ENCODE measurements around the gene CTNND2.
"Not testable (repeated sequence)": the region's sequence is repeated elsewhere in the genome, so short reads cannot be mapped to it uniquely, and the experiment has no call there.

The CTNND2 gene

GRCh38 chr5:11069041-11069440, 835.2 kb downstream of the CTNND2 start:
- no peak for DNase-seq

GRCh38 chr5:11065723-11066122, 838.5 kb downstream of the CTNND2 start:
- not testable (repeated sequence) for DNase-seq

GRCh38 chr5:11064763-11065450, 839.3 kb downstream of the CTNND2 start:
- no peak for DNase-seq

GRCh38 chr5:11062397-11062796, 841.8 kb downstream of the CTNND2 start:
- peak; percentile 37 for DNase-seq

GRCh38 chr5:11056560-11056959, 847.7 kb downstream of the CTNND2 start:
- DNase-seq = no peak

- DNase-seq = no peak
Observed at GRCh38 chr5:11054014-11054413, 850.2 kb downstream of the CTNND2 start.

- DNase-seq = no peak
Observed at GRCh38 chr5:11052871-11053270, 851.4 kb downstream of the CTNND2 start.

GRCh38 chr5:11050596-11051304, 853.5 kb downstream of the CTNND2 start:
- peak; percentile 70 for DNase-seq

GRCh38 chr5:11048760-11049159, 855.5 kb downstream of the CTNND2 start:
- peak; percentile 16 for DNase-seq

GRCh38 chr5:11047625-11048024, 856.6 kb downstream of the CTNND2 start:
- DNase-seq = no peak

- no peak for DNase-seq
Observed at GRCh38 chr5:11047030-11047429, 857.2 kb downstream of the CTNND2 start.

GRCh38 chr5:11046160-11046559, 858.1 kb downstream of the CTNND2 start:
- DNase-seq = peak; percentile 46

- DNase-seq = no peak
Observed at GRCh38 chr5:11045411-11045810, 858.8 kb downstream of the CTNND2 start.

GRCh38 chr5:11044581-11044980, 859.7 kb downstream of the CTNND2 start:
- no peak for DNase-seq

GRCh38 chr5:11043881-11044280, 860.4 kb downstream of the CTNND2 start:
- no peak for DNase-seq

- no peak for DNase-seq
Observed at GRCh38 chr5:11040345-11040744, 863.9 kb downstream of the CTNND2 start.

- DNase-seq = no peak
Observed at GRCh38 chr5:11038772-11039171, 865.5 kb downstream of the CTNND2 start.

GRCh38 chr5:11037941-11038340, 866.3 kb downstream of the CTNND2 start:
- DNase-seq = no peak

GRCh38 chr5:11037080-11037479, 867.2 kb downstream of the CTNND2 start:
- no peak for DNase-seq

- DNase-seq = no peak
Observed at GRCh38 chr5:11030671-11031070, 873.6 kb downstream of the CTNND2 start.

- DNase-seq = no peak
Observed at GRCh38 chr5:11027660-11028059, 876.6 kb downstream of the CTNND2 start.

GRCh38 chr5:11026543-11026942, 877.7 kb downstream of the CTNND2 start:
- no peak for DNase-seq

- DNase-seq = no peak
Observed at GRCh38 chr5:11023945-11024344, 880.3 kb downstream of the CTNND2 start.

GRCh38 chr5:11013793-11014192, 890.5 kb downstream of the CTNND2 start:
- DNase-seq = peak; percentile 13

GRCh38 chr5:11012295-11012694, 892.0 kb downstream of the CTNND2 start:
- DNase-seq = no peak

Data from NCI-H69 (cell line).